Activated gamma-delta T cell (primary cell): ENCODE data around the gene ADRA2C.

Experiments used
- DNase-seq: peaks from one replicate; lab custom pipeline; 2025; lab: John Stamatoyannopoulos, UW

Gene ADRA2C

DNA sequence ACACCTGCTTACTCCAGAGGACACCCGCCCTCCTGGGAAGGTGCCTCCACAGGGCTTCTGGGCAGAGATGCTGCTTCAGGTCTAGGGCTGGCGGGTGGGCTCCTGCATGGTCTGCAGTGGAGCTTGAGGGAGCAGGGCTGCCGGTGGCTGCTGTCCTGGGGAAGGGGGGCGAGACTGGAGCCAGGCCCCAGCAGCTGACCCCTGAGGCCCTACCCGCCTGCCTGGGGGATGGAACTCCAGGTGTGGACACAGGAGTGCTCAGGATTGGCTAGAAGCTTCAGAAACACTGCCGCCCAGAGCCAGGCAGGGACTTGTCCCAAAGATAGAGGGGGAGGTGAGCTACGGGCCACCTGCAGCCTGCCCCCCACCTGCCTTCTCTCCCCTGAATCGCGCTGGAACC, 33.0 kb upstream of the ADRA2C start:
- no peak for DNase-seq

DNA sequence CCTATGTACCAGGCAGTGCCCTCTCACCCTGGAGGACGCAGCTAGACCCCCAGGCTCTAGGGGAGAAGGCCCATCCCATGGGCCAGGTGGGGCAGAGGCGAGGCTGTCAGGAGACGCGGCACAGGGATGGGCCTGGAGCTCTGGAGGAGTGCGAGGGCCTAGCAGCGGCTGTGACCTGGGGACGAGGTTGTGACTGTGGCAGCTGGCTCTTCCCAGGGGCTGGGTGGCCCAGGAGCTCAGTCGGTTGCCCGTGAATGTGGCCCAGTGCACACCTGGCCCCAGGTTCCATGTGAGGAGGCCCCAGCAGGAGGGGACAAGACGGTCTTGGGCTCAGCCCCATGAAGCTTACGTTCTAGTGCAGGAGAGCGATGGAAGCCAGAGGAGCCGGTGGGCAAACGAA, 31.0 kb upstream of the ADRA2C start:
- DNase-seq = no peak

- DNase-seq = no peak
These were observed 29.9 kb upstream of the ADRA2C start for GRCh38 chr4:3736290-3736689.

- no peak for DNase-seq
These were observed 29.4 kb upstream of the ADRA2C start for GRCh38 chr4:3736806-3737205.

GRCh38 chr4:3739577-3739976, 26.6 kb upstream of the ADRA2C start:
- DNase-seq = no peak

- DNase-seq = no peak
These were observed 25.9 kb upstream of the ADRA2C start for GRCh38 chr4:3740256-3740655.

DNA sequence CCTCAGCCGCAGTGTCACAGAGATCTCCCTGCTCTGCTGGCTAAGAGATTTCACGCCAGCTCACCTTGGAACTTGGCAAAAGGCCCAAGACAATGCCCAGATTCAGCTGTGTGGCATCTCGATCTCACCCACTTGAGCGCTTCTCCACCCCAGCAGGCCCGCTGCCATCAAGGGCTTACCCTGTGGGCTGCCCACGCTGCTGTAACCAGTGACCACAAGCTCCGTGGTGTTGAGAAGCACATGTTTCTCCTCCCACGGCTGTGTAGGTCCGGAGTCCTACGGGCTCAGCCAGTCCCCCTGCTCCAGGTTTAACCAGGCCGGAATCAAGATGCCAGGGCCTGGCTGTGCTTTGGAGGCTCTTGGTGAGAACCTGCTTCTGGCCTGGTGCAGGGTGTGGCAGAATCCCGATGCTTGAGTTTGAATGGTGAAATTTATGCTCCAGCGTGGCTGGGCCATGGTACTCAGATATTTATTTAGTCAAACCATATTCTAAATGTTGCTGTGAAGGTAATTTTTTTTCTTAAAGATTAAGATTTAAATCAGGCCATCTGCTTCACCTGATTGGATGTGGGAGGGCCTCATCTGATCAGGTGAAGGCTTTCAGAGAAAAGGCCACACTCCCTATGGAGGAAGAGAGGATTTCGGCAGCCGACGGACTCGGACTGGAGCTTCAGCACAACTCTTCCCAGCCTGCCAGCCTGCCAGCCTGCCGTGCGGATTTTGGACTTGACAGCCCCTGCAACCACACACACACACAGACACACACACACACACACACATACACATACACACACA, 24.8 kb upstream of the ADRA2C start:
- no peak for DNase-seq

DNA sequence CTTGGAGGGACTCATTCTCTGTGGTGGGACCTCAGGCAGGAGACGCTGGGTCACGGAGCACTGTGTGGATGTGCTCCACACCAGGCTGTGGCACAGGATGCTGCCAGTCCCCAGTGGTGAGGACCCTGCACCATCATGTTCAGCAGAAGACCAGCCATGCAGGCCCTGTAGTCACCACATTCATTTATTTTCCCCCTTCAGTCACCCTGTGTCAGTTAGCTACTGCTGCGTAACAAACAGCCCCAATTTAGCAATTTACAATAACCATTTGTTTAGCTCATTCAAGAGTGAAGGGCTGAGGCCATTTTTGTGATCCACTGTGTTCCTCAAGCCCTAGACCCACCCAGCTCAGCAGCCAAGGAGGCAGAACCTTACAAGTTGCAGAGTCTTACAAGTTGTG, 23.6 kb upstream of the ADRA2C start:
- no peak for DNase-seq

- no peak for DNase-seq
These were observed 22.0 kb upstream of the ADRA2C start for GRCh38 chr4:3744232-3744631.

DNA sequence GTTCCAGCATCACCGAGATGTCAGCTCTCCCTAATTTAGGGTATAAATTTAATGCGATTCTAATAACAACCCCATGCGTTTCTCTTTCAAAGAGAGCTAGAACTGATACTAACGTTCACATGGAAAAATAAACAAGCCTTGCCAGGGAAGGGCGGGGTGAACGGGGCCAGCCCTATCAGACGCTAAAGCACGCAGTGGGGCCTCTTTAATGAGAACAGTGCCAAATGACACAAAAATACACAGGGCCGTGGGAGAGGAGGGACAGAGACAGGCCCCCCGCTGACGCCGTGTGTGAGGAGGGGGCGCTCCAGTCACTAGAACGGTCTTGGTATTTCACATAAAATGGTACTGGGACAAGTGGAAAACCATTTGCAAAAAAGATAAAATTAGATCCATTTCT, 21.3 kb upstream of the ADRA2C start:
- DNase-seq = no peak

- no peak for DNase-seq
These were observed 20.1 kb upstream of the ADRA2C start for GRCh38 chr4:3745886-3746656.

- DNase-seq = no peak
These were observed 19.2 kb upstream of the ADRA2C start for GRCh38 chr4:3746701-3747580.

DNA sequence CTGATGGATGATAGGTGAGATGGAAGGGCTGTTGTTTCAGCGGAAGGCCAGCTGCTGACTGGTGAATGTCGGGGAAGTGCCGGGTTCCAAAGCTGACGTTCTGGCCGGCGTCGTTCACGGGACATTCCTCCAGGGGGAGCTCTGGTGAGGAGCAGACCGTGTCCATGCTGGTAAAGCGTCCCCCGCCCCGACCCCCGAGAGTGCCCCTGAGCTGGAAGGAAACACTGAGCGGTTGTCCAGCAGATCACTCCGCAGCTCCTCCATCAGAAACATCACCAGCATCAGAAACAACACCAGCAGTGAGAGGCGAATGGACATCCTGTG, 18.6 kb upstream of the ADRA2C start:
- no peak for DNase-seq

- DNase-seq = no peak
These were observed 17.9 kb upstream of the ADRA2C start for GRCh38 chr4:3748136-3748898.

- no peak for DNase-seq
These were observed 17.1 kb upstream of the ADRA2C start for GRCh38 chr4:3749081-3749480.

DNA sequence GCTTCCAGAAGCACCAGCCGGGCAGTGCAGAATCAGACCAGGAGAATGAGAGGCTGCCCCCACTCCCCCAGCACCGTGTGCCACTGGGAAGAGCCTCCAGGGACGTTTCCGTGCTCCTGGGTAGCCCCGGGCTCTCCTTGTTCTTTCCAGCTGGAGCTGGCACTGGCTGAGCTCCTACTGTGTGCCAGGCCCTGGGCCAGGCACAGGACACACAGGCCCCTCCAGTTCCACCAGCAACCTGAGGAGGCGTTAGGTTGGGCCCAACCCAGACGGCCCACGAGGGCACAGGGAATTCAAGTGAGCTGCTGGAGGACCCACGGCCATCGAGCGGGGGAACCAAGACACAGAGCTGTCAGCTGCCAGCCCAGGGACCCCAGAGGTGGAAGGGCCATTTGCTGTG, 15.9 kb upstream of the ADRA2C start:
- DNase-seq = no peak

GRCh38 chr4:3752022-3752421, 14.2 kb upstream of the ADRA2C start:
- no peak for DNase-seq

GRCh38 chr4:3753726-3754412, 12.3 kb upstream of the ADRA2C start:
- no peak for DNase-seq

GRCh38 chr4:3756343-3757059, 9.7 kb upstream of the ADRA2C start:
- no peak for DNase-seq

DNA sequence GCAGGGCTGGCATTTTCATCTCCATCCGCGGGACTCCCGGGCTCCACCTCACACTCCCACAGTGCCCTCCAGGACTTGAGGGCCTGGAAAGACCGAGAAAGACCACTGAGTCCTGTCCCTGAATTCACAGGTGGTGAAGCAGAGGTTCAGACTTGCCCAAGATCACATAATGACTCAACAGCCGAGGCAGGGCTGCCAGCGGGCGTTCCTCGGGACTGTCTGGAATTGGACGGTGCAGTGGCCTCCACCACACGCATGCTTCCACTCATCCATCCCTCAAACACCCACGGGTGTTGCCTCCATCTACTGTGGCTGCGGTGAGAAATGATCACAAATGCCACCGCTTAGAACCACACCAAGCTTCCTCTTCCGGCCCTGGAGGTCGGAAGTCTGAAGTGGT, 6.9 kb upstream of the ADRA2C start:
- DNase-seq = no peak

- DNase-seq = no peak
These were observed 5.8 kb upstream of the ADRA2C start for GRCh38 chr4:3760346-3760745.
